ENCODE data around the gene DISC1.

The DISC1 gene

DNA sequence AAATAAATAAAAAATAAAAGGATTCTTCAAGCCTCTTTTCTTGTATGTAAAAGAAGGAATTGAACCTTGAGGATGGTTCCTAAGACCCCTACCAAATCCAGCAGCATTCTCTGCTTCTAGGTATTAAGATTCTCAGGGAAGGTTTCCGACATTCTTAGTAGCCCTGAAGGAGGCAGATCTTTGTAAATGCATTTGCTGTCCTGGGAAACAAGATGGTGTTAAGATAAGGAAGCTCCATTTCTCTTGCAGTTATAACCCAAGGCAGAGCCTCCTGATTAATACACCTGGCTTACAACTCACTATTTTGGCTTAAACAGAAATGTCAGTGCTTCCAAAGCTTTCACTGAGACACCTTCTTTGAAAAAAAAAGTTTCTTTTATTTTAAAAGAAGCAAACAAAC is 393.8 kb downstream of the DISC1 start:
- DNase-seq: no peak

DNA sequence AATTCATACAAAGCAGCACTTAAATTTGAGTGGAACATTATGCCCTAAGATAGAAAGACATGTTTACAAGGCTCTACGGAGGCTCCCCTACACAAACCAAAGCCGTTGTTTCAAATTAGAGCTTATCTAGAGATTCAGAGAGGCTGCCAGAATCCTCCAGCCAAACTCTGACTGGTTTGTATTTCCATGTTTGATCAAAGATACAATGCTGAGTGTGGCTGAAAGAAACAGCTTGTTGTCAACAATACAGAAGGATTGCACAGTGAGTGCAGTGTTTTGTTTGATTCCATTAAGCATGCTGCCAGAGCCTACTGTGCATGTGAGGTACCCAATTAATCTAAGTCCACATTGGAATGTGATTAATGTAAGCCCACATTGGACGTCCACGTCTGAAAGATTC is 402.7 kb downstream of the DISC1 start:
- no peak for DNase-seq

DNA sequence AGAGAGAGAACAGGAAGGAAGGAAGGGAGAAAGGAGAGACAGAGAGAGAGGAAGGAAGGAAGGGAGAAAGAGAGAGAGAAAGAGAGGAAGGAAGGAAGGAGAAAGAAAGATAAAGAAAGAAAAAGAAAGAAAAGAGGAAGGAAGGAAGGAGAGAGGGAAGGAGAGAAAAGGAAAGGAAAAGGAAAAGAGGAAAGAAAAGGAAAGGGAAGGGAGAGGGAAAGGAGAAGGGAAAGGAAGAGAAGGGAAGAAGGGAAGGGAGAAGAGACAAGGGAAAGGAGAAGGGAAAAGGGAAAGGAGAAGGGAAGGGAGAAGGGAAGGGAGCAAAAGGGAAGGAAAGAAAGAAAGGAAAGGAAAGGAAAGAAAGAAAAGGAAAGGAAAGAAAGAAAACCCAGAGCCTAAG is 404.6 kb downstream of the DISC1 start:
- DNase-seq: no peak

- DNase-seq: no peak
Observed at GRCh38 chr1:232033285-232033684, 406.7 kb downstream of the DISC1 start.

- no peak for DNase-seq
Observed at GRCh38 chr1:232034556-232034955, 408.0 kb downstream of the DISC1 start.

DNA sequence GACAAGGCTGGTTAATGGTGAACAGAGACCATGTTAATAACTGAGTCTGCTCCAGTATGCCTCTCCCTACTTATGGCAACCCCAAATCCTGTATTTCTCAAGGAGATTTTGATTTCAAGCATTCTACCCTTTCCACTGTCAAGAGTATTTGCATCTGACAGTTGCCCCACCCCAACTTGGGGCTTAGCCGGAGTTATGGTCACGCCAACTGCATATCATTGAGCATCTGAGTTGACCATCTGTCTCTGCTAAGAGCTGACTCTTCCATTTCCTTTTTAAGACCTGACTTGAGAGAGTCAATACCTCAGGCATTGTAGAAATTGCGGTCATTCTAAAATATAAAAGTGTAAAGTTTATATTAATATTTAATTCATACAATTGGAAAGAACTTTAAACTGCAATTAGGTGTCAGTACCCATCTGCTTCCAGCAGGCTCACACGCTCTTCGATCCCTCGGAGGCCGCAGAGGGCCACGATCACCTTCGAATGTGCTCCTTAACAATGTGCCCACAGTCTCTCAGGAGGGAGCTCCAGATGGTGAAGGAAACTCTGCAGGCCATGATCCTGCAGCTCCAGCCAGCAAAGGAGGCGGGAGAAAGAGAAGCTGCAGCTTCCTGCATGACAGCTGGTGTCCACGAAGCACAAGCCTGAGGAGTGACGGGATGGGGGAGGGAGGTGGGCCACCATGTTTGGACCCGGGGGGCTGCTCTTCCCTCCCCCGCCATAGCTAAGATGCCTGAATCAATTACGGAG is 409.8 kb downstream of the DISC1 start:
- DNase-seq: no peak

DNA sequence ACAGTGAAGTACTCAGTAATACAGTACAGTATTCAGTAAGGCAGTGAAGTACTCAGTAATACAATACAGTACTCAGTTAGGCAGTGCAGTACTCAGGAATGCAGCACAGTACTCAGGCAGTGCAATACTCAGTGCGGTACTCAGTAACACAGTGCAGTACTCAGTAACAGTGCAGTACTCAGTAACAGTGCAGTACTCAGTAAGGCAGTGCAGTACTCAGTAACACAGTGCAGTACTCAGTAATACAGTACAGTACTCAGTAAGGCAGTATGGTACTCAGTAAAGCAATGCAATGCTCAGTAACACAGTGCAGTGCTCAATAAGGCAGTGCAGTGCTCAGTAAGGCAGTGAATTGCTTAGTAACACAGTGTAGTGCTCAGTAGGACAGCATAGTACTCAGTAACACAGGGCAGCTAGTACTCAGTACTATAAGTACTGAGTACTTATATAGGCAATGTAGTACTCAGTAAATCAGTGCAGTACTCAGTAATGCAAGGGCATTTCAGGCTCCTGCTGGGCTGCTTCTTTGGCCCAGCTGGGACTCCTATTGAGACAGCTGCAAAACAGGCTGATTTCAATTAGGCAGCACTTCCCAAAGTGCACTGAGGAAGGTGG is 411.3 kb downstream of the DISC1 start:
- no peak for DNase-seq

DNA sequence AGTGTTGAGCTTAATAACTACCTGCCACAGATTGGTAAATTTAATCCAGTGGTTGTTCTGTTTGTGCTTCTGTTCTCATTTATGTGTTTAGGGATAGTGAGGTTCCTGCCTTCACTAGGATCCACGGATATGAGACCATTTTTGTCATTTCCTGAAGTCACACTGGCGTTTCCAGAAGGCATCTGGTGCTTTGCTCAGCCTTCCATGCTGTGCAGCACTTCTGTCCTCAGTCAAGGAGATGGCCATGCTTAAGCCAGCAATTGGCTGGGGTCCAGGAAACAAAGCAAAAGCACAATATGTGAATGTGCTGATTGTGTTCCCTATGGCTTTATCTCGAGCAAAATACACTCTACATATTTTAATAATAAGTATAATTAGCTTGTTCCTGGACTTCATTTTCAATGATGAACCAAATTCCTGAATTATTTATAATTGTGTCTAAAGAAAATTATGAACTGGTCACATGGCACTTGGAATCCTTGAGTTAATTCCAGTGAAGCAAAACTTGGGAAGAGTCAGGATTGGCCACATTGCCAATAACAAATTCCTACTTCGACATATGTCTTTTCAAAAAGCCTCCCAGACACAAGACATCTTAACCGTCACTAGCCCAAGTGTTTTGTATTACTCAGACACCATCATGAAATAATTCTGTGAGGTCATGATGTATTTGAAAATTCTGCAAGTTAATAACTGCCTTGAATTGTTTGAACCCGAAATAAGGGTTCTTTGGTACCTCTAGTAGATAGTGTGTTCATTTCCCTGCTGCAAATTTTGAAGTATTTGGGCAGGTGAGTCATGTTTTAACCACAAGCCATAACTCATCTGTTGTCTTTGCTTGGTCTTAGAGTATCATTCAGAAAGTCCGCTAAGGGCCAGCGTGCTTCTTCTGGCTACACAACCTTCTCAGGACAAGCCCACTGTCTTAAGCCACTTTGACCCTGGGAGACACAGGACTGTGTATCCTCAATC is 412.4 kb downstream of the DISC1 start:
- no peak for DNase-seq

DNA sequence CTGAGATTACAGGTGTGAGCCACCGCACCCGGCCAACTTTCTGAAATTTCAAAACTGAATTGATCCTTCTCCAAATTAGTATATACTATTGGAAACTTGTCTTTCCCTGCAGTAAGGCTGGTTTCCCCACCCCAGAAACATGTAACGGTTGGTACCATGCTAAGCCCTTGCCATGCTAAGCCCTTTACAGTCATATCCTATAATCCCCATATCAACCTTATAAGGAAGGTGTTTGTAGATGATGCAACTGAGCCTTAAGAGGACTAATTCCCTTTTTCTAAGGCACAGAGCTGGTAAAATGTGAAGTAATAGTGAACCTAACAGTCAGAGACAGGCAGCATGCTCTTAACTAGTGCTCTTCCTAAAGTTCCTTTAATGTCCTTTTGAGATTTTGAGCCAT is 413.7 kb downstream of the DISC1 start:
- DNase-seq: no peak

GRCh38 chr1:232044728-232045127 is 418.1 kb downstream of the DISC1 start:
- DNase-seq: no peak

DNA sequence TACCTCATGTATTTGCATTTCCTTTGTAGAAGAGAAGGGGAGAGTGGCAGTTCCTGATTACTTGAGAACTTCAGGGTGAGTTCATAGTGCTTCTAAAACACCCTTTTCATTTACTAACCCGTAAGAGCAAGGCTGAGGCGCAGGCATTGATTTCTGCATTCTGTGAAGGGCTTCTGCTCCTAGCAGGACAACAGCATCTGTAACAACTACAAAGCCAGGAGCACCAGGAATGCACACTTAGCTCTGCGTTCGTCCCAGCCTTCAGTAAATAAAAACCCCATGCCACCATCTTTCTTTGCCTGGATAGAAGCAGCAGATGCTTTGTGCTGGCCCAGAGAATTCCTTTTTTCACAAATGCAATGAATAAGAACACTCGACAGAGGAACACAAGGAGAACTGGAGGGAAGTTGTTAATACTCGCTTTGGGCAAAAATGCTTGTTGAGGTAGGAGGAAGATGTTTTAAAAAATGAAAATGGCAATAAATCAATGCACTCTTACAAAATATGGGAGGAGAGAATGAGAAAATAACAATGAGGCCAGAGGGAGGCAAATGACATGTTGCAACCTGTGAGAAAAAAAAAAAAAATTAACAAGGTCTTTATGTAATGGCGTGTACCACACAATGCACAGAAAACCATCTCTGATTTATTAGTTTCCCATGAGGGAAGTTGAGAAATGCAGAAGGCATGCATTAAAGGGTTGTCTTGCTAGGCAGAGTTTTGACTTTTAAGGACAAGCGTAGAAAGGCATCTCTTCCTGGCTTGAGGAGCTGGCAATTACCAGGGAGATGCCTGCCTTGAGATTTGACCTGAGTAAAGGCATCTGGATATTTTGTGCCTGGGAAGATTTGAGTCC is 418.8 kb downstream of the DISC1 start:
- no peak for DNase-seq

DNA sequence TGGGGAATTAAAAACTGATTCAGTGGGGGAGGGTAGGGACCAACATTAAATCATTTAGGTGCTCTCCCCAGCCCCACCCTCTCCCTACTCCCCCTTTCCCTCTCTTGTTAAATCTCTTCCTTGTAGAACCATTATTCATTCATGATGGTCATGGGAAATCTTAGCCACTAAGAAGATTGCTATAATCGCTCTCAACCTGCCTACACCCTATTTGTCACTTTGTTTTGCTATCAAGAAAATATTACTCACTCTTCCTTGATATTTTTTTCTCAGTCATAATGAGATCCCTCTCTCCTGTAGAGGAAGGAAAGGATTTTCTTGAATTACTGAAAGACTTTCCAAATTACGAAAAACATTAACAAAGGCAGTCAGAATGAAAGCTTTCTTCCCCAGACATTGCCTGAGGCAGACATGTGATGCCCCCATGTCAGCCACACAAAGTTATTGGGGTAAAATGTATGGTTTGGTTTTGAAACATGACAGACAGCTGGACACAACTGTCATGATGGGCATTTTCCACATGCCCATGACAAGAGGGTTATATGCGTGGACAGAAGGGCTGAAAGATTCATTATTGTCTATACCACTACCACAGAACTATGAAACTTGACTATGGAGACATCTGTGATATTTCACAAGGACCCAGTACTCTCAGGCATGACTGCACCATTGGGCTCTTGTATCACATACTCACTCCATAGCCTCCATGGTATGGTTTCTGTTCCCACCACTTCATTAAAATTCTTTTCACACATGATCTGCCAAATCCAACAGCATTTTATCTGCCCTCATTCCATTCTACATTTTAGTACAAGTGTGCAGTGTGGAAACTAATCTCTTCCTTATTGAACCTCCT is 420.1 kb downstream of the DISC1 start:
- DNase-seq: no peak

DNA sequence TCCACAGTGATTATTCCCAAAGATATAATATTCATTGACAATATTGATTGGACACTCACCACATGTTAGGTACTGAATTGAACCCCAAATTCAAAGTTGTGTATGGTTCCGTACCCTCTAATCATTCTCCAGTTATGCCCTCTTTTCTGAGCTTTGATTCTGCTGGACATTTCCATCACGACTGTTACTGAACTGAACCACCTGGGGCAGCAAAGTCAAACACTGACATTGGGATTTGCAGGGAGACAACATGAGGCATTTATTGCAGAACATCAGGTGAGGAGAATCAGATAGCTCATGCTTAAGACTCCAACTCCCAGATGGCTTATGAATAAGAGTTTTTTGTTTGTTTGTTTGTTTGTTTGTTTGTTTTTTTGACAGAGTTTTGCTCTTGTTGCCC is 420.9 kb downstream of the DISC1 start:
- DNase-seq: no peak

DNA sequence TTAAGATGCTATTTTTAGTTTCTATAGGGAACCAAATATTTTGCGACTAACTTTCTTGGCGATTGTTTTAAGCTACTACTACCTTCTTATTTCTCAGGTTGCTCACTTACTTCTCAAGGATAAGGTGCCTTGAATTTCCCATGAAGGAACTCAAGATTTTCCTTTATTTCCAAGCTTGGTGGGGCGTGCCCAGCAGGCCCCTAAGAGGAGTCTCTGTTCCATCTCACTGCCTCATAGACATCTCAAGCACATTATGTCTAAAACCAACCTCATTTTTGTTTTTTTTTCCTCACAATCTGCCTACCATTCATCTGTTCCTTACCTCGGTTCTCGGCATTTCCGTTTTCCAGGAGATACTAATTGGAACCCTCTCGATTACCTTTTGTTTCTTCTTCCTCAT is 421.9 kb downstream of the DISC1 start:
- no peak for DNase-seq

- DNase-seq: no peak
Observed at GRCh38 chr1:232049335-232049734, 422.7 kb downstream of the DISC1 start.

DNA sequence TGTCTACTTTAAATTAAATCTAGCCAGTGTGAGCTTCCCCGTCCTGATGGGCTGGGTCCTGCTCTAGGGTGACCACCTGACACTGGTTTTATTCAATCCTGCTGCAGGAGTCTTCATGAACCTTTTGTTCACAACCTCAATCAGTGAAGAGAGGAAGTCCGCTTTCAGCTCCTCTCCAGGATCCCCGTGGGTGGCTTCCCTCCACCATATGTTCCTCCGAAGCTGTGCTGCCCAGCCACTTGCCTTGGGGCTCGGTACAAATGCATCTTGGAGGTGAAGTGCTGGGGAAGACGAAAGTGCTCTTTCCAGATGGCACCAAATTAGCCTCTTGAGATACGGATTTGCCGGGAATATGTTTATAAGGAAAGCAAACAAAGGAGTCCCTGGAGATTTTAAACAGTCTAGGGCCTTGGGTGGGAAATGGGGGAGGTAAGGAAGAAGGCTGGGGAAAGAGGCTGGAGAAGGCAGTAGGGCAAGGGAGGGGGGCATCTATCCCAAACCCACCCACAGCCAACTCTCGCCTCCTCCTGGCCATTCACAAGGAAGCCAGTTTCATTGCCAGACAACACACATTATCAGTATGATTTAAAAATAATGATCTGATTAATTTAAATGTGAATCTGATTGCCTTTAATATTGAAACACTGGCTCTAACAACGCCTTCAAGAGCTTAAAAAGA is 430.8 kb downstream of the DISC1 start:
- no peak for DNase-seq

- DNase-seq: no peak
Observed at GRCh38 chr1:232057896-232058274, 431.3 kb downstream of the DISC1 start.

DNA sequence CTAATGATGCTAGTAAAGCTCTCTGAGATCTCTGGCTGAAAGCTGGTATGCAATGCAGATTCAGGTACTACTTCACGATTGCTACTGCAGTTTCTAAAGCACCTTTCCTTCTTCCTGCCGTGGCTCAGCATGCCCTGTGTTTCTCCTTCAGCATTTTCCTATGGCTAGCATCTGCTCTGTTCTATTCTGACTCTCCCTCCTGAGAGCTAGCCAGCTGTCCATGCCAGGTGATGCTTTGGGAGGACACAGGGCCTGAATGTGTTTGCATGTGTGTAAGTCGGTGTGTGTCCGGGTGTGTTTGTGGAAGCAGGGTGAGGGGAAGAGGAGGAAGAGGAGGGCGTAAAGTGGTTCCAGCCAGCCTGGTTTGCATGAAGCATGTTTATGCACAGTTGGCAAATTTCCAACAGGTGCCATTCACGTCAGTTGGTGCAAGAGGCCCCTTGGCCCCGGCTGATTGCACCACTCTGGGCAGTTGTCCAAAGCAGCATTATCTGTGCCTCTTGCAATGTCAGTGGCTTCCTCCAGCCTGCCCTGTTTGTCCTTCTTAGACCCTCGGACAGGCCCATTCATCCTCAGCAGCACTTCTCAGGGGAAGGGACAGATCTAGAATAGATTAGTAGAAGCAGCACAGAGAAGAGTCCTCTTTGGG is 433.3 kb downstream of the DISC1 start:
- DNase-seq: no peak

DNA sequence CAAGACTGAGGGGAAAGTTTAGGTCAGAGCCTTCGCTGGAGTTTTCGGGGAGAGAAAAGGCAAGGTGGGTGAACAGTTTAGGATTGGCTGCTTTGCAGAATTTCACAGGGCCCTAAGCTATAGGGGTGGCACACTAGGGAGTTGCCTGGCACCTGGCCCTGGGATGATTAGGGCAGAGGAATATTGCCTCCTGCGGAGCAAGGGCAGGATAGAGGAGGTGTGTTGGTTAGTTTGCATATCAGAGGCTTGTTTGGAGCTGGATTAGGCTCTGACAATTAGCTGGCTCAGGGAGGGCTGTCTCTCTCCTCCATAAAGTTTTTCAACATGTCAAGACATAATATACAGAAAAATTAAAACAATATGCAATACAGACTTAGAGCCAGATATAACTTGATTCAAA is 436.4 kb downstream of the DISC1 start:
- no peak for DNase-seq

GRCh38 chr1:232066521-232066920 is 439.9 kb downstream of the DISC1 start:
- DNase-seq: no peak

GRCh38 chr1:232074265-232074664 is 447.7 kb downstream of the DISC1 start:
- DNase-seq: no peak

Data from activated CD4-positive, alpha-beta T cell treated with anti-CD3 and anti-CD28 coated beads for 4 hours (primary cell).